Gastroesophageal sphincter (tissue), 3 donors: ENCODE data around the gene SNX5.

Experiments used
- EP300 ChIP-seq: sonication (generic); formaldehyde crosslinking; IDR thresholded peaks from one replicate; pipeline ENCODE4 v1.6.1; 2017; ENCODE audit warnings: antibody characterized with exemption, mild to moderate bottlenecking
- POLR2A ChIP-seq, 2 donors: fragments of 450-650 bp; IDR thresholded peaks; one replicate each; pipeline ENCODE4 v1.6.1; 2017; ENCODE audit warnings: antibody characterized with exemption in 2 of 2, mild to moderate bottlenecking in 2 of 2, moderate library complexity in 1 of 2
- TF ChIP-seq, protein P1 (sequence below), 4 experiments: fragments of 200-600 bp in 2 of 4; fragments of 450-650 bp in 2 of 4; sonication (generic) in 1 of 4; IDR thresholded peaks; one replicate each; pipeline ENCODE4 v1.5.1; 2017 to 2019; ENCODE audit warnings: antibody characterized with exemption in 4 of 4, mild to moderate bottlenecking in 2 of 4, moderate library complexity in 2 of 4

DNA sequence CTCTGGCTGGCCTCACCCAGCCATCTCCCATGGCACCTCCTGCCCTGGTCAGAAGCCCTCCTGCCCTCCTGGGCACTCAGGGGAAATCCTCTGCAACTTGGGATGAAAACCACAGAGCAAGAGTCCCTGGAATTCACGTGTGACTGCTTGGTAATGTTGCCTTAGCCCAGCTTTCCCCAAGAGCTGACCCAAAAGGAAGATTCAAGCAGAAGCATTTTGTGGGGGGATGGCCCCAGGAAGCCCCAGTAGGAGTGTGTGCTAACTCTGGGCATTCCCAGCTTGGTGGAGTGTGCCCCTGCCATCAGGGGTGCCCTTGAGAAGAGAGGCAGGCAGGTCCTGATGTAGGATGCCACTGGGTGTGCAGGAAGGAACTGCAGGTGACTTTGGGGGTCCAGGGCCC lies 35.5 kb downstream of the SNX5 start:
- TF ChIP-seq, protein P1, sequence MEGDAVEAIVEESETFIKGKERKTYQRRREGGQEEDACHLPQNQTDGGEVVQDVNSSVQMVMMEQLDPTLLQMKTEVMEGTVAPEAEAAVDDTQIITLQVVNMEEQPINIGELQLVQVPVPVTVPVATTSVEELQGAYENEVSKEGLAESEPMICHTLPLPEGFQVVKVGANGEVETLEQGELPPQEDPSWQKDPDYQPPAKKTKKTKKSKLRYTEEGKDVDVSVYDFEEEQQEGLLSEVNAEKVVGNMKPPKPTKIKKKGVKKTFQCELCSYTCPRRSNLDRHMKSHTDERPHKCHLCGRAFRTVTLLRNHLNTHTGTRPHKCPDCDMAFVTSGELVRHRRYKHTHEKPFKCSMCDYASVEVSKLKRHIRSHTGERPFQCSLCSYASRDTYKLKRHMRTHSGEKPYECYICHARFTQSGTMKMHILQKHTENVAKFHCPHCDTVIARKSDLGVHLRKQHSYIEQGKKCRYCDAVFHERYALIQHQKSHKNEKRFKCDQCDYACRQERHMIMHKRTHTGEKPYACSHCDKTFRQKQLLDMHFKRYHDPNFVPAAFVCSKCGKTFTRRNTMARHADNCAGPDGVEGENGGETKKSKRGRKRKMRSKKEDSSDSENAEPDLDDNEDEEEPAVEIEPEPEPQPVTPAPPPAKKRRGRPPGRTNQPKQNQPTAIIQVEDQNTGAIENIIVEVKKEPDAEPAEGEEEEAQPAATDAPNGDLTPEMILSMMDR (IDR thresholded peaks at IDR 0.05) = no peak
- no peak for TF ChIP-seq EP300
- no peak for TF ChIP-seq POLR2A (IDR thresholded peaks at IDR 0.05)
